Measurements from ENCODE around the gene GPR68.
A peak's percentile ranks its signal among the peaks of the same experiment; 100 is the strongest.

Gene GPR68

GRCh38 chr14:91257328-91258010, 13.0 kb upstream of the GPR68 start:
- H3K4me1 ChIP-seq (ENCODE audit: insufficient read depth, insufficient read length), result peaks cover 9% of the 10 kb centered on the region
- H3K9ac ChIP-seq (ENCODE audit: insufficient read length, low read depth), result no peak overlapping the region
- DNase-seq (ENCODE audit: low read depth, low spot score), result no peak
- H3K27me3 ChIP-seq (ENCODE audit: insufficient read depth, insufficient read length), result peaks cover 22% of the 10 kb centered on the region
- no peaks in the 10 kb centered on the region for H3K36me3 ChIP-seq (ENCODE audit: insufficient read depth, insufficient read length, low read length)
- H3K4me3 ChIP-seq (ENCODE audit: insufficient read length, low read depth), result no peak overlapping the region
- no peaks in the 10 kb centered on the region for H3K9me3 ChIP-seq (ENCODE audit: insufficient read depth, low read length)
- TF ChIP-seq SUZ12 (IDR thresholded peaks at IDR 0.05; ENCODE audit: extremely low read depth, insufficient read depth, insufficient read length) (no peak), YY1 (IDR thresholded peaks at IDR 0.05; ENCODE audit: insufficient read depth, insufficient read length) (no peak), ZNF274 (IDR thresholded peaks at IDR 0.05; ENCODE audit: low read depth, low read length) (no peak)

- no peak overlapping the region for H3K9ac ChIP-seq (ENCODE audit: insufficient read length, low read depth)
- peaks cover 9% of the 10 kb centered on the region for H3K4me1 ChIP-seq (ENCODE audit: insufficient read depth, insufficient read length)
- no peaks in the 10 kb centered on the region for H3K9me3 ChIP-seq (ENCODE audit: insufficient read depth, low read length)
- H3K4me3 ChIP-seq (ENCODE audit: insufficient read length, low read depth), result no peak overlapping the region
- no peaks in the 10 kb centered on the region for H3K36me3 ChIP-seq (ENCODE audit: insufficient read depth, insufficient read length, low read length)
- peaks cover 28% of the 10 kb centered on the region for H3K27me3 ChIP-seq (ENCODE audit: insufficient read depth, insufficient read length)
- no peak for DNase-seq (ENCODE audit: low read depth, low spot score)
- no peak for TF ChIP-seq SUZ12 (IDR thresholded peaks at IDR 0.05; ENCODE audit: extremely low read depth, insufficient read depth, insufficient read length)
- no peak for TF ChIP-seq YY1 (IDR thresholded peaks at IDR 0.05; ENCODE audit: insufficient read depth, insufficient read length)
- no peak for TF ChIP-seq ZNF274 (IDR thresholded peaks at IDR 0.05; ENCODE audit: low read depth, low read length)
These were observed 12.2 kb upstream of the GPR68 start for GRCh38 chr14:91256661-91257060.

GRCh38 chr14:91255026-91255695, 10.7 kb upstream of the GPR68 start:
- no peaks in the 10 kb centered on the region for H3K36me3 ChIP-seq (ENCODE audit: insufficient read depth, insufficient read length, low read length)
- peaks cover 9% of the 10 kb centered on the region for H3K4me1 ChIP-seq (ENCODE audit: insufficient read depth, insufficient read length)
- no peak for DNase-seq (ENCODE audit: low read depth, low spot score)
- H3K9me3 ChIP-seq (ENCODE audit: insufficient read depth, low read length), result no peaks in the 10 kb centered on the region
- peaks cover 29% of the 10 kb centered on the region for H3K27me3 ChIP-seq (ENCODE audit: insufficient read depth, insufficient read length)
- no peak overlapping the region for H3K4me3 ChIP-seq (ENCODE audit: insufficient read length, low read depth)
- no peak overlapping the region for H3K9ac ChIP-seq (ENCODE audit: insufficient read length, low read depth)
- TF ChIP-seq YY1 (IDR thresholded peaks at IDR 0.05; ENCODE audit: insufficient read depth, insufficient read length) (no peak), SUZ12 (IDR thresholded peaks at IDR 0.05; ENCODE audit: extremely low read depth, insufficient read depth, insufficient read length) (no peak), ZNF274 (IDR thresholded peaks at IDR 0.05; ENCODE audit: low read depth, low read length) (no peak)

- peaks cover 29% of the 10 kb centered on the region for H3K27me3 ChIP-seq (ENCODE audit: insufficient read depth, insufficient read length)
- TF ChIP-seq ZNF274 (IDR thresholded peaks at IDR 0.05; ENCODE audit: low read depth, low read length) (no peak), SUZ12 (IDR thresholded peaks at IDR 0.05; ENCODE audit: extremely low read depth, insufficient read depth, insufficient read length) (no peak), YY1 (IDR thresholded peaks at IDR 0.05; ENCODE audit: insufficient read depth, insufficient read length) (no peak)
- H3K9me3 ChIP-seq (ENCODE audit: insufficient read depth, low read length), result no peaks in the 10 kb centered on the region
- H3K4me1 ChIP-seq (ENCODE audit: insufficient read depth, insufficient read length), result peaks cover 13% of the 10 kb centered on the region
- DNase-seq (ENCODE audit: low read depth, low spot score), result no peak
- no peak overlapping the region for H3K4me3 ChIP-seq (ENCODE audit: insufficient read length, low read depth)
- H3K9ac ChIP-seq (ENCODE audit: insufficient read length, low read depth), result no peak overlapping the region
- no peaks in the 10 kb centered on the region for H3K36me3 ChIP-seq (ENCODE audit: insufficient read depth, insufficient read length, low read length)
These were observed 10.0 kb upstream of the GPR68 start for GRCh38 chr14:91254461-91254860.

- Histone ChIP-seq H3K27me3 (ENCODE audit: insufficient read depth, insufficient read length) (peaks cover 29% of the 10 kb centered on the region), H3K4me3 (ENCODE audit: insufficient read length, low read depth) (peak overlapping the region; percentile 47), H3K9me3 (ENCODE audit: insufficient read depth, low read length) (no peaks in the 10 kb centered on the region), H3K36me3 (ENCODE audit: insufficient read depth, insufficient read length, low read length) (no peaks in the 10 kb centered on the region), H3K4me1 (ENCODE audit: insufficient read depth, insufficient read length) (peaks cover 13% of the 10 kb centered on the region), H3K9ac (ENCODE audit: insufficient read length, low read depth) (peak overlapping the region; percentile 56)
- DNase-seq (ENCODE audit: low read depth, low spot score), result no peak
- no peak for TF ChIP-seq SUZ12 (IDR thresholded peaks at IDR 0.05; ENCODE audit: extremely low read depth, insufficient read depth, insufficient read length)
- no peak for TF ChIP-seq ZNF274 (IDR thresholded peaks at IDR 0.05; ENCODE audit: low read depth, low read length)
- TF ChIP-seq YY1 (IDR thresholded peaks at IDR 0.05; ENCODE audit: insufficient read depth, insufficient read length), result no peak
These were observed 9.4 kb upstream of the GPR68 start for GRCh38 chr14:91253795-91254323.

- TF ChIP-seq SUZ12 (IDR thresholded peaks at IDR 0.05; ENCODE audit: extremely low read depth, insufficient read depth, insufficient read length), result no peak
- TF ChIP-seq YY1 (IDR thresholded peaks at IDR 0.05; ENCODE audit: insufficient read depth, insufficient read length), result no peak
- TF ChIP-seq ZNF274 (IDR thresholded peaks at IDR 0.05; ENCODE audit: low read depth, low read length), result no peak
These were observed 8.6 kb upstream of the GPR68 start for GRCh38 chr14:91252871-91253794.

More at GRCh38 chr14:91252871-91253794, 8.6 kb upstream of the GPR68 start:
- Histone ChIP-seq H3K9me3 (ENCODE audit: insufficient read depth, low read length) (no peaks in the 10 kb centered on the region), H3K4me1 (ENCODE audit: insufficient read depth, insufficient read length) (peaks cover 13% of the 10 kb centered on the region), H3K36me3 (ENCODE audit: insufficient read depth, insufficient read length, low read length) (no peaks in the 10 kb centered on the region), H3K27me3 (ENCODE audit: insufficient read depth, insufficient read length) (peaks cover 29% of the 10 kb centered on the region), H3K9ac (ENCODE audit: insufficient read length, low read depth) (peak overlapping the region; percentile 56), H3K4me3 (ENCODE audit: insufficient read length, low read depth) (peak overlapping the region; percentile 47)
- no peak for DNase-seq (ENCODE audit: low read depth, low spot score)
